HG02763 (cell line): ENCODE measurements around the gene CORO2A.

Source experiments
- ATAC-seq: cut with Tn5 transposase; IDR thresholded peaks from one replicate; pipeline ENCODE4 v1.9.1; 2021; ENCODE audit warnings: mild to moderate bottlenecking, moderate library complexity; ENCODE audit not compliant: unreplicated experiment

Gene CORO2A

GRCh38 chr9:98193336-98193944, 1.0 kb upstream of the CORO2A start:
- ATAC-seq: no peak

GRCh38 chr9:98191671-98192502, 550 bp downstream of the CORO2A start:
- no peak for ATAC-seq

- ATAC-seq: no peak
Measured at GRCh38 chr9:98191181-98191608, 1.2 kb downstream of the CORO2A start.

- ATAC-seq: no peak
Measured at GRCh38 chr9:98190757-98191105, 1.7 kb downstream of the CORO2A start.

GRCh38 chr9:98189412-98189811, 3.0 kb downstream of the CORO2A start:
- ATAC-seq: no peak

- no peak for ATAC-seq
Measured at GRCh38 chr9:98187926-98188325, 4.5 kb downstream of the CORO2A start.

- ATAC-seq: no peak
Measured at GRCh38 chr9:98186236-98186635, 6.2 kb downstream of the CORO2A start.

GRCh38 chr9:98185611-98186171, 6.7 kb downstream of the CORO2A start:
- ATAC-seq: no peak

GRCh38 chr9:98185021-98185567, 7.3 kb downstream of the CORO2A start:
- no peak for ATAC-seq

GRCh38 chr9:98184326-98184725, 8.1 kb downstream of the CORO2A start:
- ATAC-seq: no peak

GRCh38 chr9:98182889-98183599, 9.4 kb downstream of the CORO2A start:
- no peak for ATAC-seq

- no peak for ATAC-seq
Measured at GRCh38 chr9:98182069-98182820, 10.2 kb downstream of the CORO2A start.

GRCh38 chr9:98181746-98182068, 10.7 kb downstream of the CORO2A start:
- ATAC-seq: no peak

GRCh38 chr9:98180996-98181395, 11.4 kb downstream of the CORO2A start:
- ATAC-seq: no peak

GRCh38 chr9:98178874-98179850, 13.3 kb downstream of the CORO2A start:
- no peak for ATAC-seq

GRCh38 chr9:98176391-98177259, 15.8 kb downstream of the CORO2A start:
- ATAC-seq: no peak

GRCh38 chr9:98175762-98176161, 16.7 kb downstream of the CORO2A start:
- no peak for ATAC-seq

- ATAC-seq: no peak
Measured at GRCh38 chr9:98175028-98175569, 17.3 kb downstream of the CORO2A start.
